ENCODE measurements around the gene PRTN3. TPM values are rescaled to one million over a fixed set of nuclear protein-coding genes. Genes with fewer than 3 reads are reported as not detected.
"Not testable (repeated sequence)": the region's sequence is repeated elsewhere in the genome, so short reads cannot be mapped to it uniquely, and the experiment has no call there.

Gene PRTN3
- total RNA-seq, 1 experiment from 2014 or later, result 0.66 TPM

DNA sequence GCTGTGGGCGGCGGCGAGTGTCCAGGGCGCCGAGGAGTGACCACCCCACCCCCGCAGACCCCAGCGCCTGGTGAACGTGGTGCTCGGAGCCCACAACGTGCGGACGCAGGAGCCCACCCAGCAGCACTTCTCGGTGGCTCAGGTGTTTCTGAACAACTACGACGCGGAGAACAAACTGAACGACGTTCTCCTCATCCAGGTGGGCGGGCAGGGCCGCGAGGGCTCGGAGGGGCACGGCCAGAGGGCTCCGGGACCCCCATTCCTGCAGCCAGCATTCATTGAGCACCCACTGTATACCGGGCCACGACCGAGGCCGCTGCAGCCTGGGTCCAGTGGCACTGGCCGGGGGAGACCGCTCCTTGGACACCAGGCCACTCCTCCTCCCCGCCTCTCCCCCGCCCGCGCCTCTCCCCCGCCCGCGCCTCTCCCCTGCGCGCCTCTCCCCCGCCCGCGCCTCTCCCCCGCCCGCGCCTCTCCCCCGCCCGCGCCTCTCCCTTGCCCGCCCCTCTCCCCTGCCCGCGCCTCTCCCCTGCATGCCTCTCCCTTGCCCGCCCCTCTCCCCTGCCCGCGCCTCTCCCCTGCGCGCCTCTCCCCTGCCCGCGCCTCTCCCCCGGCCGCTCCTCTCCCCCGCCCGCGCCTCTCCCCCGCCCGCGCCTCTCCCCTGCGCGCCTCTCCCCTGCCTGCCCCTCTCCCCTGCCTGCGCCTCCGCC lies 3.2 kb downstream of the PRTN3 start:
- DNase-seq, result peak; percentile 73
- peak overlapping the region; percentile 32 for H3K4me3 ChIP-seq (ENCODE audit: insufficient read depth, low read depth, low read length)
- H3K36me3 ChIP-seq (replicated peaks; ENCODE audit: control insufficient read depth, insufficient read depth, low read length), result no peaks in the 10 kb centered on the region
- H3K27me3 ChIP-seq (ENCODE audit: control insufficient read depth, insufficient read depth, low read length), result peaks cover 15% of the 10 kb centered on the region

DNA sequence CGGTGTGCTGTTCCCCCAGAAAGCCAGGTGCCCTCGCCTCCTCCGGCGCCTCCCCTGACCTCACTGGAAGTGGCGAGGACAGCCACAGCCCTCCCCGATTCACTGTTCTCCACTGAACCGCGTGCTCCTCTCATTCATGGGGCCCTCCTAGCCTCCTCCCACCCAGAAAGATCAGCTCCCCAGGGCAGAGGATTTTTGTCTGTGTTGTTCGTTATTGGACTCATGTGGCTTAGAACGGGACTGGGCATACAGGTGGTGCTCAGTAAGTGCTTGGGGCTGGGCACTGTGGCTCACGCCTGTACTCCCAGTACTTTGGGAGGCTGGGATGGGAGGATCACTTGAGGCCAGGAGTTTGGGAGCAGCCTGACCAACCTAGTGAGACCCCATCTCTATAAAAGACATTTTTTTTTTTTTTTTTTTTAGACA lies 3.8 kb downstream of the PRTN3 start:
- peak; percentile 74 for DNase-seq
- Histone ChIP-seq H3K27me3 (ENCODE audit: control insufficient read depth, insufficient read depth, low read length) (peaks cover 15% of the 10 kb centered on the region), H3K36me3 (replicated peaks; ENCODE audit: control insufficient read depth, insufficient read depth, low read length) (no peaks in the 10 kb centered on the region), H3K4me3 (ENCODE audit: insufficient read depth, low read depth, low read length) (no peak overlapping the region)

DNA sequence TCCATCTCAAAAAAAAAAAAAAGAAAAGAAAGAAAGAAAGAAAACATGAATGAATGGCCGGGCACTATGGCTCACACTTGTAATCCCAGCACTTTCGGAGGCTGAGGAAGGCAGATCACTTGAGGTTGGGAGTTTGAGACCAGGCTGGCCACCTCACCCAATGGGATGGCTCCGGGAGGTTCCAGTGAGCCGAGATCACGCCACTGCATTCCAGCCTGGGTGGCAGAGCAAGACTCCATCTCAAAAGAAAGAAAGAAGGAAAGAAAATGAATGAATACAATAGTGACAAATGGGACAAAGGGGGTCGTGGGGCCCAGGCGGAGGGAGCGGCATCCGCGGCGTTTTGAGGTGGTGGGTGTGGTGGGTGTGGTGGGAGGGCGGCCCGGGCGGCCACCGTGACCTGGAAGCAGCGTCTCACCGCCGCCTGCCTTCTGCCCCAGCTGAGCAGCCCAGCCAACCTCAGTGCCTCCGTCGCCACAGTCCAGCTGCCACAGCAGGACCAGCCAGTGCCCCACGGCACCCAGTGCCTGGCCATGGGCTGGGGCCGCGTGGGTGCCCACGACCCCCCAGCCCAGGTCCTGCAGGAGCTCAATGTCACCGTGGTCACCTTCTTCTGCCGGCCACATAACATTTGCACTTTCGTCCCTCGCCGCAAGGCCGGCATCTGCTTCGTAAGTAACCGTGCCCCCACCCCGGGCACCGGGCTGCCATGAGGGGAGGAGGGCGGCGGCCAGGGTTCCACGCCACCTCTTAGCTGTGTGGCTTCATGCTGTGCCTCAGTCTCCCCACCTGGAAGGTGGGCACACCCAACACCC lies 5.1 kb downstream of the PRTN3 start:
- Histone ChIP-seq H3K4me3 (ENCODE audit: insufficient read depth, low read depth, low read length) (no peak overlapping the region), H3K27me3 (ENCODE audit: control insufficient read depth, insufficient read depth, low read length) (peaks cover 15% of the 10 kb centered on the region), H3K36me3 (replicated peaks; ENCODE audit: control insufficient read depth, insufficient read depth, low read length) (no peaks in the 10 kb centered on the region)
- no peak for DNase-seq

DNA sequence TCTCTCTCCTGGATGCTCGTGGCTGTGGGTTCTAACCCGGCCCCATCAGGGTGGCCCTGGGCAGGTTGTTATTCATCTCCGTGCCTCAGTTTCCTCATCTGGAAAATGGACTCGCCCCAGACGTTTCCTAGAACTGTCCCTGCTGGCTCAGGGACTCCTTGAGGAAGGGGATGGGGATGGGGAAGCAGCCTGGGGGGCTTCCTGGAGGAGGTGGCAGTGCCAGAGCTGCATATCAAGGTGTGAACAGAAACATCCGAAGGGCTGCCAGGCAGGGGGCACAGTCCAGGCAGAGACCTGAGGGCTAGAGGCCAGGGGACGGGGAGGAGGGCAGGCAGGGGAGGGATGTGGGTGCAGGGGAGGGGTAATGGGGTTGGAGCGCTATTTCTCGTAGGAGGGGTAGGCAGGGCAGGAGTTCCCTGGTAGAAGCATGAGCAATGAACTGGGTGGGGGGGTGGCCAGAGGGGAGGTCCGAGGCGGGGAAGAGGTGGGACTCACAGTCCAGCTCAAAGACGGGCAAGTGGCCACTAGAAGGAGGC lies 7.7 kb downstream of the PRTN3 start:
- no peaks in the 10 kb centered on the region for H3K36me3 ChIP-seq (replicated peaks; ENCODE audit: control insufficient read depth, insufficient read depth, low read length)
- H3K4me3 ChIP-seq (ENCODE audit: insufficient read depth, low read depth, low read length), result no peak overlapping the region
- DNase-seq, result no peak
- peaks cover 9% of the 10 kb centered on the region for H3K27me3 ChIP-seq (ENCODE audit: control insufficient read depth, insufficient read depth, low read length)

DNA sequence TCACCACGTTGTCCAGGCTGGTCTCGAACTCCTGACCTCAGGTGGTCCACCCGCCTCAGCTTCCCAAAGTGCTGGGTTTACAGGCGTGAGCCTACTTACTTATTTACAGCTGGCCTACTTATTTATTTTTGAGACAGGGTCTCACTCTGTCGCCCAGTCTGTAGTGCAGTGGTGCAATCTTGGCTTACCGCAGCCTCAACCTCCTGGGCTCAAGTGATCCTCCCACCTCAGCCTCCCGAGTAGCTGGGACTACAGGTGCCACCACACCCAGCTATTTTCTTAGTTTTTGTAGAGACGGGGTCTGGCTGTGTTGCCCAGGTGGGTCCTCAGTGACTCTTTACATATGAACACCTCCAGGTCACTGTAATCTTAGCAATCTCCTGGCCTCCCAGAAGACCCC lies 8.4 kb downstream of the PRTN3 start:
- not testable (repeated sequence) for DNase-seq; H3K27me3 ChIP-seq (ENCODE audit: control insufficient read depth, insufficient read depth, low read length); H3K4me3 ChIP-seq (ENCODE audit: insufficient read depth, low read depth, low read length); H3K36me3 ChIP-seq (replicated peaks; ENCODE audit: control insufficient read depth, insufficient read depth, low read length)

DNA sequence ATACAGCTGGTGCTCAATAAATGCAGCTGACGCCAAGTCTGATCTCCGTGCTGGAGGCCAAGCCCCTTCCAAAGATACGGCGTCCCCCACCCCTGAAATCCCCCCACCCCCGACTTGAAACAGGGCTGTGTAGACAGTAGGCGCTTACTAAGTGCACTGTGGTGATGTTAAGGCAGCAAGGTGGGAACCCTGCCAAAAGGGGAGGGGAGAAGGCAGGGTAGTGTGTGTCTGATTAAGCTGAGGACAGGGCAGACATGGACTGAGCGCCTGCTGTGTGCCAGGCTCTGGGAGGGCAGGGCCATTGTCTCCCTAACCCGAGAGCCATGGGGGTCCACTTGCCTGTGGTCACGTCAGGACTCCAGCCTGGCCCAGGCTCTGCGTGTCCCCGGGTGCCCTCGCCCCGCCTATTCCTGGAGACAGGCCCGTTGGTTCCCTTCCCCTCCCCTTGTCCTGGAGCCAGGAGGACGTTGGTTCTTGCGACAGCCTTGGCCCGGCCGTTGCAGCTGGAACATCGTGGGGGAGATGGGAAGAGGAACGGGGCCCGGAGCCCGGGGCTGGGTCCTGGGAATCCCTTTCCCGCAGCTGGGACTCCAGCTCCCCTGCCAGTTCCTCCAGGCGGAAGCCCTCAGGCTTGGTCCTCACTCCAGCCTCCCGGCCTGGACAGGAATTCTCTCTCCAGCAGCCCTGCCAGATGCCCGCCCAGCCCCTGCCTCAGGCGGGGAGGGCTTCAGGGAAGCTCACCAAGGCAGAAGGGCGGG lies 9.6 kb downstream of the PRTN3 start:
- Histone ChIP-seq H3K27me3 (ENCODE audit: control insufficient read depth, insufficient read depth, low read length) (no peaks in the 10 kb centered on the region), H3K36me3 (replicated peaks; ENCODE audit: control insufficient read depth, insufficient read depth, low read length) (no peaks in the 10 kb centered on the region), H3K4me3 (ENCODE audit: insufficient read depth, low read depth, low read length) (no peak overlapping the region)
- DNase-seq, result peak; percentile 77

DNA sequence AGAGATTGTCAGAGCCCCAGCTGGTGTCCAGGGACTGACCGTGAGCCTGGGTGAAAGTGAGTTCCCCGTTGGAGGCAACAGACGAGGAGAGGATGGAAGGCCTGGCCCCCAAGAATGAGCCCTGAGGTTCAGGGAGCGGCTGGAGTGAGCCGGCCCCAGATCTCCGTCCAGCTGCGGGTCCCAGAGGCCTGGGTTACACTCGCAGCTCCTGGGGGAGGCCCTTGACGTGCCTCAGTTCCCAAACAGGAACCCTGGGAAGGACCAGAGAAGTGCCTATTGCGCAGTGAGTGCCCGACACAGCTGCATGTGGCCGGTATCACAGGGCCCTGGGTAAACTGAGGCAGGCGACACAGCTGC lies 10.2 kb downstream of the PRTN3 start:
- Histone ChIP-seq H3K27me3 (ENCODE audit: control insufficient read depth, insufficient read depth, low read length) (no peaks in the 10 kb centered on the region), H3K36me3 (replicated peaks; ENCODE audit: control insufficient read depth, insufficient read depth, low read length) (no peaks in the 10 kb centered on the region), H3K4me3 (ENCODE audit: insufficient read depth, low read depth, low read length) (no peak overlapping the region)
- no peak for DNase-seq

DNA sequence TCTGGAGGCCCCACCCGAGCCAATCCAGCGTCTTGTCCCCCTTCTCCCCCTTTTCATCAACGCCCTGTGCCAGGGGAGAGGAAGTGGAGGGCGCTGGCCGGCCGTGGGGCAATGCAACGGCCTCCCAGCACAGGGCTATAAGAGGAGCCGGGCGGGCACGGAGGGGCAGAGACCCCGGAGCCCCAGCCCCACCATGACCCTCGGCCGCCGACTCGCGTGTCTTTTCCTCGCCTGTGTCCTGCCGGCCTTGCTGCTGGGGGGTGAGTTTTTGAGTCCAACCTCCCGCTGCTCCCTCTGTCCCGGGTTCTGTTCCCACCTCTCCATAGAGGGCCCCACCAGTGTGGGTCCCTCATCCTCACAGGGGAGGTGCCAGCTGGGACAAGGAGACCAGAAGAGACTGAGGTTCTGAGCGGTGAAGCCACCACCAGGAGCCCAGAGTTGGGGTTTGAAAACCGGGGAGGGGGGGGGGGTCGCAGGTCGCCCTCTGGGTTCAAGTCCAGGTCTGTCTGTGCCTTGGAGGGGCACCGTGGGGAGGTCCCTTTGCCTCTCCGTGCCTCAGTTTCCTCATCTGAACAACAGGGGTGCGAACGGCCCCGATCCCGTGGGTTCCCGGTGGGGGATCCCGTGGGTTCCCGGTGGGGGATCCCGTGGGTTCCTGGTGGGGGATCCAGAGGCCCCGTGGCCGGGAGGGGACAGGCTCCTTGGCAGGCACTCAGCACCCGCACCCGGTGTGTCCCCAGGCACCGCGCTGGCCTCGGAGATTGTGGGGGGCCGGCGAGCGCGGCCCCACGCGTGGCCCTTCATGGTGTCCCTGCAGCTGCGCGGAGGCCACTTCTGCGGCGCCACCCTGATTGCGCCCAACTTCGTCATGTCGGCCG lies 11.6 kb downstream of the PRTN3 start, which contains the start of gene ELANE:
Gene ELANE (plus strand): TSS at position 168 of the 878 bp plus-strand sequence. CDS start 26 bp downstream, at position 194.
- H3K4me3 ChIP-seq (ENCODE audit: insufficient read depth, low read depth, low read length), result no peak within 1 kb of the TSS
- H3K36me3 ChIP-seq (replicated peaks; ENCODE audit: control insufficient read depth, insufficient read depth, low read length), result no peaks in the 10 kb centered on the region
- no peaks in the 10 kb centered on the region for H3K27me3 ChIP-seq (ENCODE audit: control insufficient read depth, insufficient read depth, low read length)
- no peak for DNase-seq

DNA sequence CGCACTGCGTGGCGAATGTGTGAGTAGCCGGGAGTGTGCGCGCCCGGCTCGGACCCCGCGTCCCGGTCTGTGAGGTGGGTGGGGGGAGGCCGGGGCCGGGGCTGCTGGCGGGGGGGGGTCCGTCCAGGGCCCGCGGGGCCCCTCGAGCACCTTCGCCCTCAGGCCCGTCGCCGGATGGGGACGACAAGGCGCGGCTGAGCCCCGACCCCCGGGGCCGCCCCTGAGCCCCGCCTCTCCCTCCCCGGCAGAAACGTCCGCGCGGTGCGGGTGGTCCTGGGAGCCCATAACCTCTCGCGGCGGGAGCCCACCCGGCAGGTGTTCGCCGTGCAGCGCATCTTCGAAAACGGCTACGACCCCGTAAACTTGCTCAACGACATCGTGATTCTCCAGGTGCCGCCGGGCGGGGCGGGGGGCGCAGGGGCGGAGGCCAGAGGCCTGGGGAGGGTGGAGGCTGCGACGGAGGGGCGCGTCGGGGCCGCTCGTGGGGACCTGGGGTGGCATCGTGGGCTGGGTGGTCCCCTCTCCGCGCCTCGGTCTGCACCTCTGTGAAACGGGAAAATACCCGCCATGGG lies 12.3 kb downstream of the PRTN3 start:
- no peaks in the 10 kb centered on the region for H3K27me3 ChIP-seq (ENCODE audit: control insufficient read depth, insufficient read depth, low read length)
- DNase-seq, result no peak
- H3K36me3 ChIP-seq (replicated peaks; ENCODE audit: control insufficient read depth, insufficient read depth, low read length), result no peaks in the 10 kb centered on the region
- no peak overlapping the region for H3K4me3 ChIP-seq (ENCODE audit: insufficient read depth, low read depth, low read length)

DNA sequence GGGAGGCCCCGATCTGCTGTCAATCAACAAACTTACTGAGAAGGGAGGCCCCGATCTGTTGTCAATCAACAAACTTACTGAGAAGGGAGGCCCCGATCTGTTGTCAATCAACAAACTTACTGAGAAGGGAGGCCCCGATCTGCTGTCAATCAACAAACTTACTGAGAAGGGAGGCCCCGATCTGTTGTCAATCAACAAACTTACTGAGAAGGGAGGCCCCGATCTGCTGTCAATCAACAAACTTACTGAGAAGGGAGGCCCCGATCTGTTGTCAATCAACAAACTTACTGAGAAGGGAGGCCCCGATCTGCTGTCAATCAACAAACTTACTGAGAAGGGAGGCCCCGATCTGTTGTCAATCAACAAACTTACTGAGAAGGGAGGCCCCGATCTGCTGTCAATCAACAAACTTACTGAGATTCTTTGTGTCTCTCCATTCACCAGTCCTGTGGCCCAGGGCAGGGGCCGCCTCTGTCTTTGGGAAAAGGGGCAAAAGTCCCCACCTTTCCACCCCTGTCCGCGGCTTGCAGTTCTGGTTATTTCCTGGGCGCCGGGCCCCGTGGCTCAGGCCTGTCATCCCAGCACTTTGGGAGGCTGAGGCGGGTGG lies 12.9 kb downstream of the PRTN3 start:
- not testable (repeated sequence) for H3K27me3 ChIP-seq (ENCODE audit: control insufficient read depth, insufficient read depth, low read length); DNase-seq; H3K4me3 ChIP-seq (ENCODE audit: insufficient read depth, low read depth, low read length); H3K36me3 ChIP-seq (replicated peaks; ENCODE audit: control insufficient read depth, insufficient read depth, low read length)

DNA sequence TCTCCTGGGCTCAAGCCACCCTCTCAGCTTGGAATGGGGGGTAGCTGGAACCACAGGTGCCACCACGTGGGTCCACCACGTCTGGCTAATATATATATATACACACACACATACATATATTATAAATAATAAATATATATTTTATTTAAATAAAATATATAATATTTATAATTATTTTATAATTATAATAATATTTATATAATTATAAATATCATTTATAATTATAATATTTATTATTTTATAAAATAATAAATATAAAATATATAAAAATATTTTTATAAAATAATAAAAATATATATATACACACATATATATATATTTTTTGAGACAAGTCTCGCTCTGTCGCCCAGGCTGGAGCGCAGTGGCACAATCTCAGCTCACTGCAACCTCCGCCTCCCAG lies 13.8 kb downstream of the PRTN3 start:
- Histone ChIP-seq H3K36me3 (replicated peaks; ENCODE audit: control insufficient read depth, insufficient read depth, low read length) (no peaks in the 10 kb centered on the region), H3K27me3 (ENCODE audit: control insufficient read depth, insufficient read depth, low read length) (peaks cover 6% of the 10 kb centered on the region), H3K4me3 (ENCODE audit: insufficient read depth, low read depth, low read length) (no peak overlapping the region)
- DNase-seq, result no peak

DNA sequence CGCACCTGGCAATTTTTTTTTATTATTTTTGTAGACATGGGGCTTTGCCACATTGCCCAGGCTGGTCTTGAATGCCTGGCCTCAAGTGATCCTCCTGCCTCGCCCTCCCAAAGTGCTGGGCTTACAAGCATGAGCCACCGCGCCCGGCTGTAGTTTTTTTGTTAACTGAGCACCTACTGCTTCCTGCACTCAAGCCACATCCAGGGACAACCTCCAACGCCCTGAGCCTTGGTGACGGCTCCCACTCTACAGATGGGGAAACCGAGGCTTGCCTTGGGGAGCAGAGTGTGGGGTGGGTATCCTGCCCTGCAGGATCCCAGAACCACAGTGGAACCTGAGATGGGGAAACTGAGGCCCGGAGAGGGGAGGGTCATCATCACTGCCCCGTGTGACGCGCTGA lies 14.3 kb downstream of the PRTN3 start:
- Histone ChIP-seq H3K36me3 (replicated peaks; ENCODE audit: control insufficient read depth, insufficient read depth, low read length) (no peaks in the 10 kb centered on the region), H3K4me3 (ENCODE audit: insufficient read depth, low read depth, low read length) (no peak overlapping the region)
- no peak for DNase-seq

DNA sequence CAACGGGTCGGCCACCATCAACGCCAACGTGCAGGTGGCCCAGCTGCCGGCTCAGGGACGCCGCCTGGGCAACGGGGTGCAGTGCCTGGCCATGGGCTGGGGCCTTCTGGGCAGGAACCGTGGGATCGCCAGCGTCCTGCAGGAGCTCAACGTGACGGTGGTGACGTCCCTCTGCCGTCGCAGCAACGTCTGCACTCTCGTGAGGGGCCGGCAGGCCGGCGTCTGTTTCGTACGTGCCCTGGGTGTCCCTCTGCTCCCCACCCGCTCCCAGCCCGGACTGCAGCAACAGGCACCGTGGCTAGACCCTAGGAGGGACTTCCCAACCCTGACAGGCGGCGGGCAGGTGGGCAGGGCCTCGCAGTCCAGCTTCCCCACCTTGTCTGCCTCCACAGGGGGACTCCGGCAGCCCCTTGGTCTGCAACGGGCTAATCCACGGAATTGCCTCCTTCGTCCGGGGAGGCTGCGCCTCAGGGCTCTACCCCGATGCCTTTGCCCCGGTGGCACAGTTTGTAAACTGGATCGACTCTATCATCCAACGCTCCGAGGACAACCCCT lies 14.8 kb downstream of the PRTN3 start:
- Histone ChIP-seq H3K4me3 (ENCODE audit: insufficient read depth, low read depth, low read length) (no peak overlapping the region), H3K27me3 (ENCODE audit: control insufficient read depth, insufficient read depth, low read length) (peaks cover 15% of the 10 kb centered on the region), H3K36me3 (replicated peaks; ENCODE audit: control insufficient read depth, insufficient read depth, low read length) (no peaks in the 10 kb centered on the region)
- DNase-seq, result no peak

More for the DNA sequence above, 14.3 kb downstream of the PRTN3 start:
- H3K27me3 ChIP-seq (ENCODE audit: control insufficient read depth, insufficient read depth, low read length), result peaks cover 10% of the 10 kb centered on the region
